Measurements from ENCODE around the gene PSMC4. TPM values are rescaled to one million over a fixed set of nuclear protein-coding genes. Genes with fewer than 3 reads are reported as not detected.

PSMC4 gene
- 241 and 258 TPM in 2 replicates for total RNA-seq (2014; rRNA removed)
- Bru-seq, nascent RNA = percentile 79 among the genes with signal in this experiment
- percentile 92 among the genes with signal in this experiment for BruChase-seq, experiment 1, labeled RNA remaining after a 6-hour chase
- percentile 79 among the genes with signal in this experiment for BruChase-seq, experiment 2, labeled RNA remaining after a 2-hour chase
- long read RNA-seq, transcript PSMC4-203 (10 exons, 1,532 nt) = minor isoform, 6 of 147 reads
- long read RNA-seq, transcript PSMC4-201 (11 exons, 1,591 nt) = major isoform, 104 of 147 reads
- long read RNA-seq, partial matches to known transcripts = 28 of 147 reads
- long read RNA-seq, other reads (novel, unspliced or antisense) = 7 of 147 reads

DNA sequence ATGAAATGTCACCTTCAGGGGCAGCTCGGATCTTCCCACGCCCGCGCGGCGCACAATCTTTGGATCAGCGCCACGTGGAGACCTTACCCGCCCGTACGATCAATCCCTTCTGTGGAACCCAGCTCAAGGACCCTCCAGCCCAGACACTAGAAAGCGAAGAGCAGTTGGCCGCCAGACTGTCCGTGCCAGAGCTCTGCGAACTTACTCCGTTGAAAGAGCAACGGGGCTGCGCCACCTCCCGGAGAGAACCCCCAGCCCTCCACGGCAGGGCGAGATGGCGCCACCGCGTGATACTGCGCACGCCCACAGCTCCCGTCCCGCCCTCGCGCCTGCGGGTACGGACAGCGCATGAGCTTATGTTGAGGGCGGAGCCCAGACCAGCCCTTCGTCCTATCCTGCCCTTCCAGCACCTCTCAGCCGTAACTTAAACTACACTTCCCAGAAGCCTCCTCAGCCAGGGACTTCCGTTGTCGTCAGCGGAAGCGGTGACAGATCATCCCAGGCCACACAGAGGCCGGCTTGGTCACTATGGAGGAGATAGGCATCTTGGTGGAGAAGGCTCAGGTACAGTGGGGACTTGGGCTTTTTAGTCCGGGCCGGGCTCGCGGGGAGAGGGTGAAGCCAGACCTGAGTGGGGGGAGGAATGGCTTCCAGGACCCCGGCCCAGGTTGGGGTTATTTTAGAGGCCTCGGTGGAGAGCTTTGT is at the start of gene PSMC4:
PSMC4 (plus strand) TSS at position 491 of the 705 bp plus-strand sequence; CDS start at position 529, 38 bp downstream.
- H3K9me3 ChIP-seq (ENCODE audit: low read length) = no peaks in the 10 kb centered on the region
- H3K9ac ChIP-seq (ENCODE audit: low read length) = peak within 1 kb of the TSS; percentile 97
- peak within 1 kb of the TSS; percentile 97 for H3K4me2 ChIP-seq (ENCODE audit: low read length)
- ATAC-seq = peak; percentile 99
- peak within 1 kb of the TSS; percentile 88 for H3K4me3 ChIP-seq (ENCODE audit: low read length)
- ChIA-PET POLR2A (ENCODE audit: unreplicated experiment) (interaction anchor here (0.5 to 1.0 kb wide), 7 partner anchors 40 to 1261 kb away, joined by 3 to 4 read pairs (median 3); partner anchors contain the start of gene ZNF780A), CTCF (interaction anchor here (0.5 to 1.5 kb wide), 8 partner anchors 47 to 1431 kb away, joined by 3 to 11 read pairs (median 3); partner anchors contain the start of gene DYRK1B)
- H3K79me2 ChIP-seq (ENCODE audit: low read length) = peaks cover 40% of the 10 kb centered on the region
- no peaks in the 10 kb centered on the region for H3K9me2 ChIP-seq (replicated peaks; ENCODE audit: low read length)
- no peaks in the 10 kb centered on the region for H4K20me1 ChIP-seq (ENCODE audit: low read length)
- peak; percentile 97 for DNase-seq
- BruUV-seq (replicated peaks) = no TSS peak
- H3F3A ChIP-seq (ENCODE audit: low read length, unreplicated experiment) = no peaks in the 10 kb centered on the region
- H3K36me3 ChIP-seq (ENCODE audit: low read depth, low read length) = peaks cover 30% of the 10 kb centered on the region
- peak within 1 kb of the TSS; percentile 65 for H3K27ac ChIP-seq (ENCODE audit: low read length)
- TF ChIP-seq CTCF (conservative IDR thresholded peaks at IDR 0.05; ENCODE audit: low read depth, low read length) (peak; percentile 66), EZH2 (IDR thresholded peaks at IDR 0.05; ENCODE audit: low read length, unreplicated experiment) (no peak)
- peak within 1 kb of the TSS; percentile 75 for H2AFZ ChIP-seq (ENCODE audit: low read length)
- H3K27me3 ChIP-seq (ENCODE audit: low read length) = no peaks in the 10 kb centered on the region
- peaks cover 9% of the 10 kb centered on the region; the same call in 1 of the 2 replicates for H3K4me1 ChIP-seq (ENCODE audit: insufficient read depth, low read length)
- intact Hi-C loops (cut with micrococcal nuclease) = loop anchor here (2.0 to 10.0 kb wide), 2 partner anchors 66 to 86 kb away; partner anchors contain the start of gene ZNF780B

- no peak overlapping the region for H3K4me3 ChIP-seq (ENCODE audit: low read length)
- H3K4me2 ChIP-seq (ENCODE audit: low read length) = no peak overlapping the region
- TF ChIP-seq EZH2phosphoT487 (IDR thresholded peaks at IDR 0.05; ENCODE audit: borderline replicate concordance, low read length) = no peak
- no peak for TF ChIP-seq CTCF (conservative IDR thresholded peaks at IDR 0.05; ENCODE audit: low read depth, low read length)
- TF ChIP-seq EZH2 (IDR thresholded peaks at IDR 0.05; ENCODE audit: low read length, unreplicated experiment) = no peak
- no peaks in the 10 kb centered on the region for H3K79me2 ChIP-seq (ENCODE audit: low read length)
- no peak overlapping the region for H3K9ac ChIP-seq (ENCODE audit: low read length)
- no TSS peak for BruUV-seq (replicated peaks)
- no peaks in the 10 kb centered on the region for H4K20me1 ChIP-seq (ENCODE audit: low read length)
- no peak for ATAC-seq
- H3F3A ChIP-seq (ENCODE audit: low read length, unreplicated experiment) = no peaks in the 10 kb centered on the region
- H2AFZ ChIP-seq (ENCODE audit: low read length) = no peak overlapping the region
- CTCF ChIA-PET = no interaction called here
- H3K27me3 ChIP-seq (ENCODE audit: low read length) = no peaks in the 10 kb centered on the region
- no peak overlapping the region for H3K27ac ChIP-seq (ENCODE audit: low read length)
- intact Hi-C loops (cut with micrococcal nuclease) = no loop called here
- no peaks in the 10 kb centered on the region for H3K9me2 ChIP-seq (replicated peaks; ENCODE audit: low read length)
- H3K9me3 ChIP-seq (ENCODE audit: low read length) = no peaks in the 10 kb centered on the region
- H3K36me3 ChIP-seq (ENCODE audit: low read depth, low read length) = no peaks in the 10 kb centered on the region
- POLR2A ChIA-PET (ENCODE audit: unreplicated experiment) = no interaction called here
- no peaks in the 10 kb centered on the region for H3K4me1 ChIP-seq (ENCODE audit: insufficient read depth, low read length)
- no peak for DNase-seq
Measured at GRCh38 chr19:39923862-39924261, 47.1 kb upstream of the PSMC4 start.

Data from PC-3 (cell line).